Heart right ventricle (tissue), 12 donors: ENCODE data around the gene LMAN1L. TPM values are rescaled to one million over a fixed set of nuclear protein-coding genes. Genes with fewer than 3 reads are reported as not detected.

Experiments
- microRNA-seq, 2 donors: library from miRNA; unstranded; fragments of <30 nt; microRNA quantifications; one replicate each; pipeline ENCODE4 v1.2.0, GENCODE V29; 2021
- polyA plus RNA-seq, 2 donors: library from polyadenylated mRNA; stranded (reverse); fragments of 200-250 nt; gene quantifications; one replicate each; pipeline ENCODE4 v1.2.3, GENCODE V29; 2013
- total RNA-seq, 10 donors: library from RNA; stranded (reverse); fragmentation: NEBNext Ultra II Directional in 3 of 10; extraction: Animal tissue kit (Norgen Biotek cat#: 25700) in 3 of 10; gene quantifications; one replicate each; pipeline versions ENCODE4 v1.2.1 to v1.2.4, GENCODE V29; 2021 to 2023
- donor health status: ischemic (EF 13 %, LVEDD 7.1; RV severe dilation, severe dysfunction).
- donor health status: healthy with polysubstance abuse.
- donor health status: DM: no; HTN: yes; CAD: no.
- donor health status: DM: no; HTN: no; CAD: no.
- donor health status: ischemic (EF 25% LVEDD 6.9; RV normal size, moderate dysfunction).
- donor health status: ischemic (EF 25% LVEDD 5.7; RV mildly dilated, moderate dysfunction).
- donor health status: healthy.
- donor health status: nonischemic (EF 11% LVEDD 7.7; RV severe dilation, severe dysfunction).
- donor health status: DM: yes; HTN: yes; CAD: no.
- donor health status: PGD.
- donor health status: ischemic (EF 29% LVEDD 5.4; RV normal size, mild dysfunction).
- donor health status: nonischemic (EF 23%, LVEDD 6.1; RV moderate dilation, normal function).

Gene LMAN1L
- total and polyA plus RNA-seq, 12 donors: 0.03 to 47.4 (median 9.0) TPM

Small RNA genes lying within 50 kb of the gene (microRNA-seq; reads per million reads assigned to microRNA genes)
- gene MIR4513 (0 reads per million in 2 donors), gene MIR6882 (1.8 to 3.6 reads per million in 2 donors)

Other genes starting within 250 kb of the LMAN1L start
- 10 to 100 TPM; 40.2 to 52.1 (median 45.2) TPM for gene CLK3, start 197.0 kb upstream of the LMAN1L start, total RNA-seq
- 10 to 100 TPM; 27.7 to 73.6 TPM for gene CLK3, start 197.0 kb upstream of the LMAN1L start, polyA plus RNA-seq
- 10 to 100 TPM; 14.4 to 18.1 (median 15.8) TPM for gene EDC3, start 116.8 kb upstream of the LMAN1L start, total RNA-seq
- 10 to 100 TPM; 10.4 to 11.9 TPM for gene EDC3, start 116.8 kb upstream of the LMAN1L start, polyA plus RNA-seq
- under 1 TPM in 6 of 10 donors, not detected in 4; 0.13 to 0.53 (median 0.42) TPM for gene CYP1A1, start 87.3 kb upstream of the LMAN1L start, total RNA-seq
- gene CYP1A1, start 87.3 kb upstream of the LMAN1L start, polyA plus RNA-seq: under 1 TPM; 0.20 to 0.88 TPM
- under 1 TPM in 1 of 10 donors, not detected in 9; 0.11 TPM for gene CYP1A2, start 64.0 kb upstream of the LMAN1L start, total RNA-seq
- not detected for gene CYP1A2, start 64.0 kb upstream of the LMAN1L start, polyA plus RNA-seq
- gene CSK, start 30.8 kb upstream of the LMAN1L start, total RNA-seq: 10 to 100 TPM; 20.3 to 48.6 (median 24.8) TPM
- 10 to 100 TPM; 19.7 to 35.2 TPM for gene CSK, start 30.8 kb upstream of the LMAN1L start, polyA plus RNA-seq
- 1 to 10 TPM in 7 of 10 donors, under 1 TPM in 2, not detected in 1; 0.64 to 6.1 (median 1.3) TPM for gene CPLX3, start 13.8 kb downstream of the LMAN1L start, total RNA-seq
- 10 to 100 TPM in 1 of 2 donors, under 1 TPM in 1; 0.04 to 14.6 TPM for gene CPLX3, start 13.8 kb downstream of the LMAN1L start, polyA plus RNA-seq
- gene ULK3, start 30.3 kb downstream of the LMAN1L start, total RNA-seq: 10 to 100 TPM; 21.3 to 44.0 (median 24.7) TPM
- 10 to 100 TPM; 22.5 to 56.3 TPM for gene ULK3, start 30.3 kb downstream of the LMAN1L start, polyA plus RNA-seq
- 10 to 100 TPM; 28.0 to 64.3 (median 39.1) TPM for gene SCAMP2, start 60.5 kb downstream of the LMAN1L start, total RNA-seq
- 10 to 100 TPM; 30.9 to 76.7 TPM for gene SCAMP2, start 60.5 kb downstream of the LMAN1L start, polyA plus RNA-seq
- 10 to 100 TPM; 39.3 to 86.4 (median 57.4) TPM for gene MPI, start 77.2 kb downstream of the LMAN1L start, total RNA-seq
- 10 to 100 TPM; 24.4 to 34.3 TPM for gene MPI, start 77.2 kb downstream of the LMAN1L start, polyA plus RNA-seq
- gene FAM219B, start 94.0 kb downstream of the LMAN1L start, total RNA-seq: 100 to 1,000 TPM in 4 of 10 donors, 10 to 100 TPM in 6; 73.1 to 159 (median 98.7) TPM
- 10 to 100 TPM; 27.1 to 51.1 TPM for gene FAM219B, start 94.0 kb downstream of the LMAN1L start, polyA plus RNA-seq
- 1,000 to 10,000 TPM in 9 of 10 donors, 100 to 1,000 TPM in 1; 894 to 1,717 (median 1,286) TPM for gene COX5A, start 125.2 kb downstream of the LMAN1L start, total RNA-seq
- 1,000 to 10,000 TPM; 1,114 to 1,728 TPM for gene COX5A, start 125.2 kb downstream of the LMAN1L start, polyA plus RNA-seq
- gene RPP25, start 143.9 kb downstream of the LMAN1L start, total RNA-seq: 1 to 10 TPM in 7 of 10 donors, under 1 TPM in 3; 0.83 to 3.0 (median 1.3) TPM
- gene RPP25, start 143.9 kb downstream of the LMAN1L start, polyA plus RNA-seq: 1 to 10 TPM; 1.8 to 4.6 TPM
- 1 to 10 TPM in 9 of 10 donors, under 1 TPM in 1; 0.55 to 7.5 (median 3.8) TPM for gene SCAMP5, start 182.7 kb downstream of the LMAN1L start, total RNA-seq
- gene SCAMP5, start 182.7 kb downstream of the LMAN1L start, polyA plus RNA-seq: 1 to 10 TPM in 1 of 2 donors, under 1 TPM in 1; 0.73 to 5.3 TPM
- 10 to 100 TPM in 1 of 10 donors, 1 to 10 TPM in 9; 3.6 to 11.0 (median 5.8) TPM for gene PPCDC, start 210.8 kb downstream of the LMAN1L start, total RNA-seq
- gene PPCDC, start 210.8 kb downstream of the LMAN1L start, polyA plus RNA-seq: 10 to 100 TPM in 1 of 2 donors, 1 to 10 TPM in 1; 9.9 to 14.6 TPM